ENCODE measurements around the gene SUN1.

DNA sequence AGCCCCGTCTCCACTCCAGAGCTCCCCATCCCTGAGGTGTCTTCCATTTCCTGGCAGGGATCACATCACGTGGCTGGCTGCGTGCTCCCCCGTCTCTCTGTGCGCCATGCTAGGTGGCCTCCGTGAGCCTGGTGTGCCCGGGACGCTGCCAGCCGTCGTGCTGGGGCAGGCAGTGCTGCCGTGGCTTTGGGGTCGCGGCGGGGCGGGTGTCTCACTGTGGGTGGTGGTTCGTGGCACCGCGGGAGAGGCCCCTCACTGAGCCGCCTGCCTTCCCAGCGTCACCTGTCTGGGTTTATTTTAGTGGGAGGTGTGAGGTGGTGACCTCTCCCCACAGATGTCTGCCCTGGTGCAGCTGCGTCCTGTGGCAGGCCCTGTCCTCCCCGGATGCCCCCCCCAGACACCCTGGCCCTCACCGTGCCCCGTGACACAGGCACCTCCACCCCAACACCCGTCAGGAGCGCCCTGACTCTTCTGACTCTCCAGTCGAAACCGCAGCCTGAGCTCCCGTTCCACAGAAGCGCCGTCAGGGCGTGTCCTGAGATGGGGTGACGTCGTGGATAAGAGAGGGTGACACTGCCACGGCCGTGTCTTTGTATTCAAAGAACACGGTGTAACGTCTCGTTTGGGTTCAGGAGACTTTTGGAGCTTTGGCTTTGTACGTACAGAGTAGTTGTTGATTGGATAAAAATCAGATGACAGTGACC is 62.0 kb downstream of the SUN1 start:
- TF ChIP-seq EP300 (IDR thresholded peaks at IDR 0.05) = no peak
- TF ChIP-seq, protein P1, sequence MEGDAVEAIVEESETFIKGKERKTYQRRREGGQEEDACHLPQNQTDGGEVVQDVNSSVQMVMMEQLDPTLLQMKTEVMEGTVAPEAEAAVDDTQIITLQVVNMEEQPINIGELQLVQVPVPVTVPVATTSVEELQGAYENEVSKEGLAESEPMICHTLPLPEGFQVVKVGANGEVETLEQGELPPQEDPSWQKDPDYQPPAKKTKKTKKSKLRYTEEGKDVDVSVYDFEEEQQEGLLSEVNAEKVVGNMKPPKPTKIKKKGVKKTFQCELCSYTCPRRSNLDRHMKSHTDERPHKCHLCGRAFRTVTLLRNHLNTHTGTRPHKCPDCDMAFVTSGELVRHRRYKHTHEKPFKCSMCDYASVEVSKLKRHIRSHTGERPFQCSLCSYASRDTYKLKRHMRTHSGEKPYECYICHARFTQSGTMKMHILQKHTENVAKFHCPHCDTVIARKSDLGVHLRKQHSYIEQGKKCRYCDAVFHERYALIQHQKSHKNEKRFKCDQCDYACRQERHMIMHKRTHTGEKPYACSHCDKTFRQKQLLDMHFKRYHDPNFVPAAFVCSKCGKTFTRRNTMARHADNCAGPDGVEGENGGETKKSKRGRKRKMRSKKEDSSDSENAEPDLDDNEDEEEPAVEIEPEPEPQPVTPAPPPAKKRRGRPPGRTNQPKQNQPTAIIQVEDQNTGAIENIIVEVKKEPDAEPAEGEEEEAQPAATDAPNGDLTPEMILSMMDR (IDR thresholded peaks at IDR 0.05) = no peak
